Endothelial cell of umbilical vein (primary cell): ENCODE data around the gene SYNE1. TPM values are rescaled to one million over a fixed set of nuclear protein-coding genes. Genes with fewer than 3 reads are reported as not detected.

Experiments used
- BruUV-seq: library from RNA; stranded (reverse); fragments of 400-500 nt; replicated peaks from 2 replicates; lab custom pipeline; 2021; lab: Mats Ljungman, UMichigan
- CTCF ChIA-PET: fragments of 300-600, 350-600 bp; sonication (Branson Sonifier 250); formaldehyde crosslinking; loops from one replicate; lab custom pipeline; 2021; ENCODE audit warnings: antibody characterized with exemption, inconsistent platforms; lab: Charles Lee
- POLR2A ChIA-PET: fragments of 300-600, 350-600 bp; sonication (Branson Sonifier 250); formaldehyde crosslinking; loops from one replicate; lab custom pipeline; 2021; ENCODE audit warnings: antibody characterized with exemption, inconsistent platforms; lab: Charles Lee
- DNase-seq: peaks from one replicate; pipeline ENCODE4 v3.0.0-alpha.2; 2011; ENCODE audit warnings: low read depth, low spot score
- FAIRE-seq: peaks from 2 replicates; lab custom pipeline; 2011; peaks lifted over from hg19 to GRCh38; lab: Jason Lieb, UNC
- H2AFZ ChIP-seq: 2 replicates; pipeline ENCODE4 v1.6.0; 2012; ENCODE audit warnings: low read depth, low read length, control low read depth, inconsistent platforms
- H3K27ac ChIP-seq: 2 replicates; pipeline ENCODE4 v1.5.1; 2011; ENCODE audit warnings: low read depth, mild to moderate bottlenecking, control low read depth, low read length, moderate library complexity; ENCODE audit not compliant: insufficient read depth
- H3K27me3 ChIP-seq, 2 experiments: 2 replicates each; pipeline versions ENCODE4 v1.6.0 to v1.6.1; 2011; ENCODE audit warnings: low read length in 2 of 2, mixed read lengths in 1 of 2; ENCODE audit not compliant: control insufficient read depth in 2 of 2, insufficient read depth in 2 of 2
- H3K36me3 ChIP-seq, 2 experiments: 2 replicates in 1 of 2; 3 replicates in 1 of 2; pipeline ENCODE4 v1.5.1; 2011; ENCODE audit warnings: low read length in 2 of 2, mild to moderate bottlenecking in 1 of 2, moderate library complexity in 1 of 2; ENCODE audit not compliant: control insufficient read depth in 2 of 2, insufficient read depth in 2 of 2; ENCODE audit errors: extremely low read depth in 1 of 2
- H3K4me1 ChIP-seq: 3 replicates; pipeline ENCODE4 v1.5.1; 2011; ENCODE audit warnings: mild to moderate bottlenecking, low read length; ENCODE audit not compliant: control insufficient read depth, insufficient read depth; ENCODE audit errors: extremely low read depth
- H3K4me2 ChIP-seq: 2 replicates; pipeline ENCODE4 v1.6.1; 2011; ENCODE audit warnings: low read length, control low read depth, mixed read lengths; ENCODE audit not compliant: insufficient read depth
- H3K4me3 ChIP-seq, 3 experiments: fragments of 200-600 bp in 1 of 3; sonication (generic), shearing (Covaris generic) in 1 of 3; replicated peaks in 1 of 3; 2 replicates each; pipeline ENCODE4 v1.5.1; 2011 to 2016; ENCODE audit warnings: control low read depth in 3 of 3, low read length in 3 of 3, mild to moderate bottlenecking in 2 of 3, inconsistent platforms in 1 of 3, low read depth in 1 of 3, moderate library complexity in 1 of 3; ENCODE audit not compliant: insufficient read depth in 1 of 3
- H3K79me2 ChIP-seq: 2 replicates; pipeline ENCODE4 v1.6.0; 2012; ENCODE audit warnings: low read length, inconsistent platforms; ENCODE audit not compliant: control insufficient read depth, insufficient read depth
- H3K9ac ChIP-seq: replicated peaks from 2 replicates; pipeline ENCODE3; 2011; ENCODE audit warnings: low read length, control low read depth; ENCODE audit not compliant: insufficient read depth; ENCODE audit errors: extremely low read depth
- H3K9me1 ChIP-seq: replicated peaks from 3 replicates; pipeline ENCODE4 v1.6.0; 2011; ENCODE audit warnings: mild to moderate bottlenecking, low read length; ENCODE audit not compliant: control insufficient read depth, insufficient read depth; ENCODE audit errors: extremely low read depth
- H3K9me3 ChIP-seq: replicated peaks from 2 replicates; pipeline ENCODE4 v1.5.1; 2012; ENCODE audit warnings: low read length, inconsistent platforms; ENCODE audit not compliant: control insufficient read depth, insufficient read depth
- H4K20me1 ChIP-seq: replicated peaks from 2 replicates; pipeline ENCODE3; 2011; ENCODE audit warnings: mild to moderate bottlenecking, low read length; ENCODE audit not compliant: control insufficient read depth, insufficient read depth; ENCODE audit errors: extremely low read depth
- EZH2 ChIP-seq: IDR thresholded peaks from 2 replicates; pipeline ENCODE4 v1.6.1; 2012; ENCODE audit warnings: borderline replicate concordance, low read depth, mild to moderate bottlenecking, moderate library complexity, low read length, inconsistent platforms; ENCODE audit not compliant: severe bottlenecking
- FOS ChIP-seq: IDR thresholded peaks from 2 replicates; pipeline ENCODE4 v1.6.1; 2011; ENCODE audit warnings: mild to moderate bottlenecking, low read length, moderate library complexity, borderline replicate concordance; ENCODE audit not compliant: insufficient read depth
- GATA2 ChIP-seq: IDR thresholded peaks from 2 replicates; pipeline ENCODE4 v1.7.0; 2011; ENCODE audit warnings: low read depth, mild to moderate bottlenecking, moderate library complexity, mixed read lengths, low read length; ENCODE audit not compliant: insufficient read length, insufficient read depth
- JUN ChIP-seq: IDR thresholded peaks from 2 replicates; pipeline ENCODE4 v1.6.1; 2011; ENCODE audit warnings: borderline replicate concordance, low read depth; ENCODE audit not compliant: insufficient read length, insufficient read depth
- MYC ChIP-seq: IDR thresholded peaks from one replicate; pipeline ENCODE4 v1.6.1; 2011; ENCODE audit warnings: mild to moderate bottlenecking, low read depth, low read length
- POLR2A ChIP-seq: IDR thresholded peaks from 2 replicates; pipeline ENCODE4 v1.6.1; 2012; ENCODE audit warnings: low read depth, mild to moderate bottlenecking, control low read depth, low read length
- POLR2AphosphoS5 ChIP-seq: IDR thresholded peaks from 2 replicates; pipeline ENCODE4 v1.6.1; 2012; ENCODE audit warnings: low read depth, mild to moderate bottlenecking, control low read depth, low read length, moderate library complexity; ENCODE audit not compliant: insufficient read depth
- dilution Hi-C: fragments of 300-500 bp; cut with MboI; formaldehyde crosslinking; loops from one replicate; pipeline ENCODE4 v1.15.0; 2019; ENCODE audit warnings: low sequenced_read_pairs; ENCODE audit not compliant: extremely low pct_ligation_motif_present
- intact Hi-C: fragments of 100-400 bp; cut with micrococcal nuclease; formaldehyde crosslinking; loops from one replicate; pipeline ENCODE4 v1.10.0; 2022
- polyA plus RNA-seq, 4 experiments: library from polyadenylated mRNA; depleted of rRNA in 3 of 4; stranded (reverse) in 3 of 4; unstranded in 1 of 4; fragments of >200 nt; gene quantifications; 2 replicates each; pipeline versions ENCODE4 v1.2.1 to v1.2.3, GENCODE V29; 2011 to 2012; ENCODE audit warnings: missing spikeins in 1 of 4
- total RNA-seq: library from RNA; stranded (reverse); gene quantifications from 2 replicates; pipeline ENCODE4 v1.2.3, GENCODE V29; 2021
- TF ChIP-seq, protein P1 (sequence below): IDR thresholded peaks from 2 replicates; pipeline ENCODE4 v1.6.1; 2011; ENCODE audit not compliant: insufficient read depth, insufficient read length
- TF ChIP-seq, protein P2 (sequence below), 2 donors: IDR thresholded peaks; 1 replicate in 1 of 2; 2 replicates in 1 of 2; pipeline ENCODE4 v1.5.1; 2011; ENCODE audit warnings: low read length in 2 of 2, mild to moderate bottlenecking in 2 of 2, moderate library complexity in 2 of 2, control low read depth in 1 of 2, inconsistent platforms in 1 of 2, low read depth in 1 of 2; ENCODE audit not compliant: insufficient read depth in 1 of 2; ENCODE audit errors: extremely low read depth in 1 of 2

Gene SYNE1
- total and polyA plus RNA-seq, 2 donors (not counting 3 experiments of a cell fraction or from before 2014, with no cell fraction given), result 26.5 to 52.3 TPM

DNA sequence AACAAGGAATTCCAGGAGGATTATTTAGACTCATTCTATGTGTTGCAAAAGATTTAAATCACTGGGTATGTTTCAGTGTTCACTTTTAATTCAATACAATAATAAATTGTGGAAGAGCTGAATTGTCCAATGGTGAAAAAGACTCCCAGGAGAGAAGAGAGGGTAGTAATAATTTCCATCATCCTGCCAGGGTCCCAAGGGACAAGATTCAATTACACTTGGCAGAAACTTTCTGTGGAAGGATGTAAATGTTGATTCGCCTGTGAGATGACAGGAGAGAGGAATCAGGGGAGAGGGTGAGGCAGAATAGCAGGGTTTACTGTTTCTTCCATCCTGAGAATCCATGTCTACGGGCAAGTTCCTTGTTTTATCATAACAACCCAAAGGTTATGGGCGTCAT is 487.0 kb downstream of the SYNE1 start:
- Histone ChIP-seq H3K4me3 (no peak overlapping the region), H3K27me3 (no peaks in the 10 kb centered on the region), H3K79me2 (no peaks in the 10 kb centered on the region), H3K9ac (no peak overlapping the region), H4K20me1 (no peaks in the 10 kb centered on the region), H3K27ac (no peak overlapping the region), H3K9me3 (no peaks in the 10 kb centered on the region), H3K36me3 (peaks cover 3 to 16% of the 10 kb centered on the region in 2 experiments), H3K9me1 (no peaks in the 10 kb centered on the region), H2AFZ (no peak overlapping the region), H3K4me2 (no peak overlapping the region), H3K4me1 (no peaks in the 10 kb centered on the region)
- dilution Hi-C loops, result no loop called here
- CTCF ChIA-PET, result interaction anchor here (1.0 kb wide), 1 partner anchor 26 kb away, joined by 3 read pairs; no protein-coding TSS in a partner anchor
- no peak for FAIRE-seq
- no peak for TF ChIP-seq MYC
- no peak for TF ChIP-seq POLR2A
- TF ChIP-seq JUN, result no peak
- TF ChIP-seq, protein P1, sequence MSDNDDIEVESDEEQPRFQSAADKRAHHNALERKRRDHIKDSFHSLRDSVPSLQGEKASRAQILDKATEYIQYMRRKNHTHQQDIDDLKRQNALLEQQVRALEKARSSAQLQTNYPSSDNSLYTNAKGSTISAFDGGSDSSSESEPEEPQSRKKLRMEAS, result no peak
- TF ChIP-seq FOS, result no peak
- no peak for TF ChIP-seq GATA2
- no peak for TF ChIP-seq EZH2
- TF ChIP-seq, protein P2, sequence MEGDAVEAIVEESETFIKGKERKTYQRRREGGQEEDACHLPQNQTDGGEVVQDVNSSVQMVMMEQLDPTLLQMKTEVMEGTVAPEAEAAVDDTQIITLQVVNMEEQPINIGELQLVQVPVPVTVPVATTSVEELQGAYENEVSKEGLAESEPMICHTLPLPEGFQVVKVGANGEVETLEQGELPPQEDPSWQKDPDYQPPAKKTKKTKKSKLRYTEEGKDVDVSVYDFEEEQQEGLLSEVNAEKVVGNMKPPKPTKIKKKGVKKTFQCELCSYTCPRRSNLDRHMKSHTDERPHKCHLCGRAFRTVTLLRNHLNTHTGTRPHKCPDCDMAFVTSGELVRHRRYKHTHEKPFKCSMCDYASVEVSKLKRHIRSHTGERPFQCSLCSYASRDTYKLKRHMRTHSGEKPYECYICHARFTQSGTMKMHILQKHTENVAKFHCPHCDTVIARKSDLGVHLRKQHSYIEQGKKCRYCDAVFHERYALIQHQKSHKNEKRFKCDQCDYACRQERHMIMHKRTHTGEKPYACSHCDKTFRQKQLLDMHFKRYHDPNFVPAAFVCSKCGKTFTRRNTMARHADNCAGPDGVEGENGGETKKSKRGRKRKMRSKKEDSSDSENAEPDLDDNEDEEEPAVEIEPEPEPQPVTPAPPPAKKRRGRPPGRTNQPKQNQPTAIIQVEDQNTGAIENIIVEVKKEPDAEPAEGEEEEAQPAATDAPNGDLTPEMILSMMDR (IDR thresholded peaks at IDR 0.05; ENCODE audit: extremely low read depth in 1 of 2, insufficient read depth in 1 of 2, low read depth in 1 of 2, low read length in 2 of 2), result no peak
- no peak for TF ChIP-seq POLR2AphosphoS5
- intact Hi-C loops, result no loop called here
- no TSS peak for BruUV-seq
- POLR2A ChIA-PET, result no interaction called here
- no peak for DNase-seq
